Posterior cingulate gyrus (tissue), 11 donors: ENCODE measurements around the gene GPR139.

Experiments
- DNase-seq, 10 donors: peaks; one replicate each; pipeline versions ENCODE4 v3.0.0 to v3.0.0-alpha.2; 2020 to 2021; ENCODE audit warnings: mixed read lengths in 3 of 10
- intact Hi-C: fragments of 100-400 bp; cut with DNase I; formaldehyde crosslinking; loops from one replicate; pipeline ENCODE4 v1.15.1; 2023

GPR139 gene

GRCh38 chr16:20073203-20074098, at the start of gene GPR139:
GPR139 (minus strand) TSS chr16:20073890; CDS start chr16:20073616, 274 bp downstream.
- intact Hi-C loops = no loop called here
- DNase-seq = peak in 1 of 10 donors; percentile 74

GRCh38 chr16:20122011-20122410, 48.3 kb upstream of the GPR139 start:
- no peak for DNase-seq
- intact Hi-C loops = no loop called here

- peak; percentile 16 to 92 (median 50) for DNase-seq
- intact Hi-C loops = no loop called here
Observed at GRCh38 chr16:20114356-20114755, 40.7 kb upstream of the GPR139 start.

- intact Hi-C loops = no loop called here
Observed at GRCh38 chr16:20111143-20111542, 37.5 kb upstream of the GPR139 start.

GRCh38 chr16:20107083-20107482, 33.4 kb upstream of the GPR139 start:
- intact Hi-C loops = no loop called here
- DNase-seq = no peak

More at GRCh38 chr16:20111143-20111542, 37.5 kb upstream of the GPR139 start:
- no peak for DNase-seq

GRCh38 chr16:20104563-20105183, 31.0 kb upstream of the GPR139 start:
- intact Hi-C loops = no loop called here
- DNase-seq = no peak

GRCh38 chr16:20102521-20102920, 28.8 kb upstream of the GPR139 start:
- no peak for DNase-seq
- intact Hi-C loops = no loop called here

GRCh38 chr16:20102021-20102420, 28.3 kb upstream of the GPR139 start:
- DNase-seq = no peak
- intact Hi-C loops = no loop called here

GRCh38 chr16:20099375-20099774, 25.7 kb upstream of the GPR139 start:
- intact Hi-C loops = no loop called here
- no peak for DNase-seq

- no peak for DNase-seq
- intact Hi-C loops = no loop called here
Observed at GRCh38 chr16:20094157-20094556, 20.5 kb upstream of the GPR139 start.

- intact Hi-C loops = no loop called here
- DNase-seq = no peak
Observed at GRCh38 chr16:20089246-20089965, 15.7 kb upstream of the GPR139 start.

- intact Hi-C loops = no loop called here
- DNase-seq = no peak
Observed at GRCh38 chr16:20084624-20085226, 11.0 kb upstream of the GPR139 start.

GRCh38 chr16:20079106-20079505, 5.4 kb upstream of the GPR139 start:
- intact Hi-C loops = no loop called here
- no peak for DNase-seq

- no peak for DNase-seq
- intact Hi-C loops = no loop called here
Observed at GRCh38 chr16:20075243-20075642, 1.6 kb upstream of the GPR139 start.

GRCh38 chr16:20074099-20074991, 655 bp upstream of the GPR139 start:
- peak in 1 of 10 donors; percentile 74 for DNase-seq
- intact Hi-C loops = no loop called here

GRCh38 chr16:20072874-20073202, 852 bp downstream of the GPR139 start:
- no peak for DNase-seq
- intact Hi-C loops = no loop called here

- DNase-seq = peak in 1 of 10 donors; percentile 76
- intact Hi-C loops = no loop called here
Observed at GRCh38 chr16:20072146-20072873, 1.4 kb downstream of the GPR139 start.

GRCh38 chr16:20064931-20065330, 8.8 kb downstream of the GPR139 start:
- intact Hi-C loops = no loop called here
- no peak for DNase-seq

- intact Hi-C loops = no loop called here
- DNase-seq = no peak
Observed at GRCh38 chr16:20064520-20064919, 9.2 kb downstream of the GPR139 start.
